NCI-H1417 (cell line): ENCODE results near the gene ANXA1.

ENCODE experiments used
- DNase-seq, 3 experiments: peaks; one replicate each; lab custom pipeline; 2025; lab: John Stamatoyannopoulos, UW

ANXA1 gene

GRCh38 chr9:73210886-73211666 lies 59.4 kb downstream of the ANXA1 start:
- DNase-seq: no peak

GRCh38 chr9:73213300-73213699 lies 61.6 kb downstream of the ANXA1 start:
- DNase-seq: no peak

GRCh38 chr9:73215249-73215648 lies 63.6 kb downstream of the ANXA1 start:
- no peak for DNase-seq

GRCh38 chr9:73216100-73216499 lies 64.4 kb downstream of the ANXA1 start:
- no peak for DNase-seq
